ENCODE data around the gene DNAH2. TPM values are rescaled to one million over a fixed set of nuclear protein-coding genes. Genes with fewer than 3 reads are reported as not detected.

DNAH2 gene
- total RNA-seq, 1 experiment from 2014 or later: 2.0 TPM

DNA sequence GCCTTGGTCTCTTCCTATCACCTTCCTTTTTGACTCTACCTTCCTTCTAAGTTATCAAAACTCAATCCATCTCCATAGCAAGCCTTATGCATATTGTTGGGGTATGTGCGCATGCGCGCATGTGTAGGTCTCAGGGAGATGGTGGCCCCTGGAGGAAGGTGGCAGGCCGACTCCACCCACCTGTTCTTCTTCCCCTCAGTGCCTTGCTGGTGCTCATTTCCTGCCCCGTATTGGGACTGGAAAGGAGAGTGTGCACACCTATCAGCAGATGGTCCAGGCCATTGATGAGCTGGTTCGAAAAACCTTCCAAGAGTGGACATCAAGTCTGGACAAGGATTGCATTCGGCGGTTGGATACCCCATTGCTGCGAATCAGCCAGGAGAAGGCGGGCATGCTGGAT is 25.2 kb downstream of the DNAH2 start:
- DNase-seq (ENCODE audit: low read depth, low spot score): no peak
- H3K9me3 ChIP-seq (ENCODE audit: control insufficient read depth in 1 of 2, insufficient read depth in 1 of 2, low read depth in 1 of 2, low read length in 2 of 2): no peaks in the 10 kb centered on the region
- no peaks in the 10 kb centered on the region for H3K9me2 ChIP-seq (ENCODE audit: insufficient read depth)
- TF ChIP-seq SRF (IDR thresholded peaks at IDR 0.05; ENCODE audit: low read depth) (no peak), JUND (IDR thresholded peaks at IDR 0.05) (no peak)
- RAD21 ChIA-PET (ENCODE audit: low non-redundant PET in 1 of 2, low total read pairs in 2 of 2, uncharacterized antibody in 2 of 2, unreplicated experiment in 2 of 2): interaction anchor here in 1 of 2 experiments (1.1 kb wide), 1 partner anchor 299 kb away, joined by 4 read pairs; no protein-coding TSS in a partner anchor
- intact Hi-C loops (cut with micrococcal nuclease): loop anchor here (1.0 to 5.0 kb wide), 6 partner anchors 40 to 314 kb away; no protein-coding TSS in a partner anchor
- H3K27ac ChIP-seq (ENCODE audit: low read depth, low read length): no peak overlapping the region
- no peaks in the 10 kb centered on the region for H3K27me3 ChIP-seq (ENCODE audit: insufficient read depth, low read length)
- H3K79me2 ChIP-seq (ENCODE audit: insufficient read depth, low read length): no peaks in the 10 kb centered on the region
- peaks cover 16 to 24% of the 10 kb centered on the region in 2 experiments for H3K4me1 ChIP-seq (ENCODE audit: control insufficient read depth in 1 of 2, insufficient read depth in 2 of 2, low read length in 2 of 2)
- H2AFZ ChIP-seq (ENCODE audit: low read depth, low read length, poor library complexity, severe bottlenecking): no peak overlapping the region
- no TSS peak for BruUV-seq (replicated peaks)
- H3K36me3 ChIP-seq (ENCODE audit: control insufficient read depth in 1 of 2, insufficient read depth in 2 of 2, low read length in 2 of 2): no peaks in the 10 kb centered on the region
- no peak overlapping the region for H3K4me3 ChIP-seq (replicated peaks in 1 of 2; ENCODE audit: low read depth in 1 of 2, low read length in 2 of 2)
- no peaks in the 10 kb centered on the region for H4K20me1 ChIP-seq (ENCODE audit: insufficient read depth)
- CTCF ChIA-PET: interaction anchor here (1.6 to 4.4 kb wide), 7 partner anchors 40 to 318 kb away, joined by 4 to 39 read pairs (median 8); partner anchors contain the start of genes NAA38 and SAT2
- ATAC-seq: no peak
- POLR2A ChIA-PET: interaction anchor here (1.2 kb wide), 1 partner anchor 95 kb away, joined by 3 read pairs; no protein-coding TSS in a partner anchor
- H3K9ac ChIP-seq (ENCODE audit: low read length): no peak overlapping the region
- H3K4me2 ChIP-seq (ENCODE audit: low read length): no peak overlapping the region

DNA sequence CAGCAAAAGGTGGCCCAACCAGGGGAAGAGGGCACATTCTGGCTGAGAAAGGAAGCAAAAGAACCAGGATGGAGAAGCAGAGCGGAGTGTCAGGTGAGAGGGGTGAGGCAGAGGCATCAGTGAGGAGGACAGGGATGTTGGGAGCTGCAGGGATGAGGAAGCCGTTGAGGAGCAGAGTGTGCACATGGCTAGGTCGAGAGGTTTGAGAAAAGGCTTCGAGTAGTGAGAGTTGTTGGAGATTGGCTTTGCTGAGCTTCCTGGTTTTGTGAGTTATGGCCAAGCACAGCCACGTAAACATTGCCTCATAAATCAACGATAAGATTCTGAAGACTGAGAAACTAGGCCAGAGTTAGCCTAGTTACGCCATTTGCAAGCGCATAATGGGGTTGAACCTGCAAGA is 26.9 kb downstream of the DNAH2 start:
- no peaks in the 10 kb centered on the region for H3K9me3 ChIP-seq (ENCODE audit: control insufficient read depth in 1 of 2, insufficient read depth in 1 of 2, low read depth in 1 of 2, low read length in 2 of 2)
- ChIA-PET CTCF (interaction anchor here (0.9 to 4.4 kb wide), 16 partner anchors 12 to 316 kb away, joined by 3 to 39 read pairs (median 6); partner anchors contain the start of genes NAA38 and SAT2), RAD21 (ENCODE audit: low non-redundant PET in 1 of 2, low total read pairs in 2 of 2, uncharacterized antibody in 2 of 2, unreplicated experiment in 2 of 2) (interaction anchor here (0.8 to 1.8 kb wide), 5 partner anchors 38 to 253 kb away, joined by 3 to 5 read pairs (median 4); partner anchors contain the start of genes KDM6B (in 1 of the 2) and NAA38 (in 1 of the 2)), POLR2A (interaction anchor here (1.0 to 1.3 kb wide), 2 partner anchors 38 to 57 kb away, joined by 3 to 4 read pairs; partner anchors contain the start of gene TP53)
- no TSS peak for BruUV-seq (replicated peaks)
- no peak overlapping the region for H2AFZ ChIP-seq (ENCODE audit: low read depth, low read length, poor library complexity, severe bottlenecking)
- no peaks in the 10 kb centered on the region for H3K79me2 ChIP-seq (ENCODE audit: insufficient read depth, low read length)
- no peak overlapping the region for H3K4me2 ChIP-seq (ENCODE audit: low read length)
- H4K20me1 ChIP-seq (ENCODE audit: insufficient read depth): no peaks in the 10 kb centered on the region
- H3K4me1 ChIP-seq (ENCODE audit: control insufficient read depth in 1 of 2, insufficient read depth in 2 of 2, low read length in 2 of 2): peaks cover 20 to 30% of the 10 kb centered on the region in 2 experiments
- H3K9ac ChIP-seq (ENCODE audit: low read length): no peak overlapping the region
- TF ChIP-seq, protein P1, sequence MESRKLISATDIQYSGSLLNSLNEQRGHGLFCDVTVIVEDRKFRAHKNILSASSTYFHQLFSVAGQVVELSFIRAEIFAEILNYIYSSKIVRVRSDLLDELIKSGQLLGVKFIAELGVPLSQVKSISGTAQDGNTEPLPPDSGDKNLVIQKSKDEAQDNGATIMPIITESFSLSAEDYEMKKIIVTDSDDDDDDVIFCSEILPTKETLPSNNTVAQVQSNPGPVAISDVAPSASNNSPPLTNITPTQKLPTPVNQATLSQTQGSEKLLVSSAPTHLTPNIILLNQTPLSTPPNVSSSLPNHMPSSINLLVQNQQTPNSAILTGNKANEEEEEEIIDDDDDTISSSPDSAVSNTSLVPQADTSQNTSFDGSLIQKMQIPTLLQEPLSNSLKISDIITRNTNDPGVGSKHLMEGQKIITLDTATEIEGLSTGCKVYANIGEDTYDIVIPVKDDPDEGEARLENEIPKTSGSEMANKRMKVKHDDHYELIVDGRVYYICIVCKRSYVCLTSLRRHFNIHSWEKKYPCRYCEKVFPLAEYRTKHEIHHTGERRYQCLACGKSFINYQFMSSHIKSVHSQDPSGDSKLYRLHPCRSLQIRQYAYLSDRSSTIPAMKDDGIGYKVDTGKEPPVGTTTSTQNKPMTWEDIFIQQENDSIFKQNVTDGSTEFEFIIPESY (IDR thresholded peaks at IDR 0.05; ENCODE audit: extremely low read depth, insufficient replicate concordance, low read length): no peak
- no peak for TF ChIP-seq ZFX (IDR thresholded peaks at IDR 0.05)
- no peaks in the 10 kb centered on the region for H3K9me2 ChIP-seq (ENCODE audit: insufficient read depth)
- no peaks in the 10 kb centered on the region for H3K36me3 ChIP-seq (ENCODE audit: control insufficient read depth in 1 of 2, insufficient read depth in 2 of 2, low read length in 2 of 2)
- no peak overlapping the region for H3K27ac ChIP-seq (ENCODE audit: low read depth, low read length)
- H3K4me3 ChIP-seq (replicated peaks in 1 of 2; ENCODE audit: low read depth in 1 of 2, low read length in 2 of 2): no peak overlapping the region
- H3K27me3 ChIP-seq (ENCODE audit: insufficient read depth, low read length): no peaks in the 10 kb centered on the region
- intact Hi-C loops (cut with micrococcal nuclease): loop anchor here (1.0 to 5.0 kb wide), 3 partner anchors 98 to 297 kb away; no protein-coding TSS in a partner anchor
- no peak for ATAC-seq
- no peak for DNase-seq (ENCODE audit: low read depth, low spot score)
